Erythroblast (primary cell): ENCODE measurements around the gene CCSER1.
A peak's percentile ranks its signal among the peaks of the same experiment; 100 is the strongest.
"Not testable (repeated sequence)": the region's sequence is repeated elsewhere in the genome, so short reads cannot be mapped to it uniquely, and the experiment has no call there.

Experiments used
- DNase-seq, 2 experiments: peaks; one replicate each; lab custom pipeline; 2025; lab: John Stamatoyannopoulos, UW
- GATA1 ChIP-seq: IDR thresholded peaks from 2 replicates; pipeline ENCODE4 v1.6.1; 2011; ENCODE audit warnings: low read depth, mild to moderate bottlenecking, control low read depth, low read length, moderate library complexity
- POLR2A ChIP-seq: IDR thresholded peaks from 2 replicates; pipeline ENCODE4 v1.6.1; 2011; ENCODE audit warnings: mild to moderate bottlenecking, low read length

Gene CCSER1

GRCh38 chr4:90769251-90769650, 642.1 kb downstream of the CCSER1 start:
- TF ChIP-seq GATA1, result no peak
- no peak for TF ChIP-seq POLR2A
- DNase-seq, result no peak

GRCh38 chr4:90780193-90780592, 653.0 kb downstream of the CCSER1 start:
- no peak for DNase-seq
- TF ChIP-seq POLR2A (no peak), GATA1 (no peak)

GRCh38 chr4:90786602-90787001, 659.4 kb downstream of the CCSER1 start:
- DNase-seq, result no peak
- TF ChIP-seq GATA1 (no peak), POLR2A (no peak)

- peak; percentile 47 to 83 for DNase-seq
- TF ChIP-seq POLR2A (no peak), GATA1 (no peak)
Measured at GRCh38 chr4:90792696-90793095, 665.5 kb downstream of the CCSER1 start.

GRCh38 chr4:90798948-90799347, 671.8 kb downstream of the CCSER1 start:
- DNase-seq, result no peak
- TF ChIP-seq GATA1 (no peak), POLR2A (no peak)

- DNase-seq, result no peak
- no peak for TF ChIP-seq GATA1
- no peak for TF ChIP-seq POLR2A
Measured at GRCh38 chr4:90799895-90800294, 672.7 kb downstream of the CCSER1 start.

GRCh38 chr4:90815569-90815968, 688.4 kb downstream of the CCSER1 start:
- no peak for DNase-seq
- TF ChIP-seq GATA1, result no peak

- TF ChIP-seq GATA1 (no peak), POLR2A (no peak)
- no peak for DNase-seq
Measured at GRCh38 chr4:90816754-90817153, 689.6 kb downstream of the CCSER1 start.

- no peak for DNase-seq
- TF ChIP-seq POLR2A (no peak), GATA1 (no peak)
Measured at GRCh38 chr4:90824266-90825150, 697.3 kb downstream of the CCSER1 start.

GRCh38 chr4:90825849-90826248, 698.7 kb downstream of the CCSER1 start:
- no peak for DNase-seq
- TF ChIP-seq GATA1 (no peak), POLR2A (no peak)

GRCh38 chr4:90833706-90834105, 706.5 kb downstream of the CCSER1 start:
- no peak for TF ChIP-seq POLR2A
- no peak for TF ChIP-seq GATA1
- no peak for DNase-seq

GRCh38 chr4:90837241-90837640, 710.0 kb downstream of the CCSER1 start:
- TF ChIP-seq GATA1 (no peak), POLR2A (no peak)
- DNase-seq, result no peak

- not testable (repeated sequence) for DNase-seq
Measured at GRCh38 chr4:90838859-90839258, 711.7 kb downstream of the CCSER1 start.

GRCh38 chr4:90840291-90840690, 713.1 kb downstream of the CCSER1 start:
- no peak for DNase-seq
- TF ChIP-seq POLR2A (no peak), GATA1 (no peak)

GRCh38 chr4:90840828-90841227, 713.6 kb downstream of the CCSER1 start:
- DNase-seq, result no peak
- TF ChIP-seq GATA1 (no peak), POLR2A (no peak)
